ENCODE measurements around the gene MCOLN1. TPM values are rescaled to one million over a fixed set of nuclear protein-coding genes. Genes with fewer than 3 reads are reported as not detected.

The MCOLN1 gene
- total RNA-seq, 4 donors from 2014 or later: 24.5 to 41.1 (median 31.9) TPM

DNA sequence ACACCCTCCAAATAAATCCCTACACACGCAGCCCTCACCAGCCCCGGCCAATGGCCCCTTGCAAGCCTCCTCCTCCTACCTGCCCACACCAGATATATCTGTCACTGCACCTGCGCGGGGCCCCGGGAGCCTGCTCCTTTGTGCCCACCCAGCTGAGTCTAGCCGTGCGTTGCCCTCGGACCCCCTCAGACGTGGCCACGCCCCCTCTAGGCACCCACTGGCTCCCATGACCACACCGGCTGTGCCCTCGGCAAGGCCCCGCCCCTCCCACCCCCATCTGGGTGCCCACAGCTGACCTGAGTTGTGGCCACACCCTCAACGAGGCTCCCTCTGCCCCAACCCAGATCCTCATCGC, 6.8 kb downstream of the MCOLN1 start:
- DNase-seq (ENCODE audit: low spot score) (no peak), ATAC-seq (ENCODE audit: low FRiP score) (no peak)
- TF ChIP-seq, protein P1, sequence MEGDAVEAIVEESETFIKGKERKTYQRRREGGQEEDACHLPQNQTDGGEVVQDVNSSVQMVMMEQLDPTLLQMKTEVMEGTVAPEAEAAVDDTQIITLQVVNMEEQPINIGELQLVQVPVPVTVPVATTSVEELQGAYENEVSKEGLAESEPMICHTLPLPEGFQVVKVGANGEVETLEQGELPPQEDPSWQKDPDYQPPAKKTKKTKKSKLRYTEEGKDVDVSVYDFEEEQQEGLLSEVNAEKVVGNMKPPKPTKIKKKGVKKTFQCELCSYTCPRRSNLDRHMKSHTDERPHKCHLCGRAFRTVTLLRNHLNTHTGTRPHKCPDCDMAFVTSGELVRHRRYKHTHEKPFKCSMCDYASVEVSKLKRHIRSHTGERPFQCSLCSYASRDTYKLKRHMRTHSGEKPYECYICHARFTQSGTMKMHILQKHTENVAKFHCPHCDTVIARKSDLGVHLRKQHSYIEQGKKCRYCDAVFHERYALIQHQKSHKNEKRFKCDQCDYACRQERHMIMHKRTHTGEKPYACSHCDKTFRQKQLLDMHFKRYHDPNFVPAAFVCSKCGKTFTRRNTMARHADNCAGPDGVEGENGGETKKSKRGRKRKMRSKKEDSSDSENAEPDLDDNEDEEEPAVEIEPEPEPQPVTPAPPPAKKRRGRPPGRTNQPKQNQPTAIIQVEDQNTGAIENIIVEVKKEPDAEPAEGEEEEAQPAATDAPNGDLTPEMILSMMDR (IDR thresholded peaks at IDR 0.05): no peak

DNA sequence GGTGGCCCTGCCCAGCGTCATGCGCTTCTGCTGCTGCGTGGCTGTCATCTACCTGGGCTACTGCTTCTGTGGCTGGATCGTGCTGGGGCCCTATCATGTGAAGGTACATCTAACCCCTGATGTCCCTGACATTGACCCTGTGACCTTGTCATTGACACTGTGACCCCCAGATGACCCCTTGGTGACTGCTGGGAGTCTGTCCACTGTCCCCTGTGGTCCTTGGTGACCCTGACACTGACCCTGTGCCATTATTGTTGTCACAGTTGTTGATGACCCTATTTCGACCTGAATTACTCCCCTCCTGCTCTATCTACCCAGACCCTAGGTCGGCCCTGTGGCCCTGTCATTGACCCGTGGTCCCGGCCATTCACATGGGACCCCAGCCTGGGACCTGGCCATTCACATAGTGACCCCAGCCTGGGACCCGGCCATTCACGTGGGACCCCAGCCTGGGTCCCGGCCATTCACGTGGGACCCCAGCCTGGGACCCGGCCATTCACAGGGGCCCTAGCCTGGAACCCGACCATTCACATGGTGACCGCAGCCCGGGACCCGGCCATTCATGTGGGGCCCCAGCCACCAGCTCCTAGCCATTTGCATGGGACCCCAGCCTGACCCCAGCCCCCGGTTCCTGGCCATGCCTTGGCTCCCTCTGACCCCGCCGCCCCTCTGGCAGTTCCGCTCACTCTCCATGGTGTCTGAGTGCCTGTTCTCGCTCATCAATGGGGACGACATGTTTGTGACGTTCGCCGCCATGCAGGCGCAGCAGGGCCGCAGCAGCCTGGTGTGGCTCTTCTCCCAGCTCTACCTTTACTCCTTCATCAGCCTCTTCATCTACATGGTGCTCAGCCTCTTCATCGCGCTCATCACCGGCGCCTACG, 7.4 kb downstream of the MCOLN1 start:
- TF ChIP-seq, protein P1 (IDR thresholded peaks at IDR 0.05): no peak
- ATAC-seq (ENCODE audit: low FRiP score): no peak
- DNase-seq (ENCODE audit: low spot score): no peak

- ATAC-seq (ENCODE audit: low FRiP score) (peak; percentile 23), DNase-seq (ENCODE audit: low spot score) (no peak)
- TF ChIP-seq, protein P1 (IDR thresholded peaks at IDR 0.05): no peak
Observed at GRCh38 chr19:7533281-7533885, 11.0 kb downstream of the MCOLN1 start.

DNA sequence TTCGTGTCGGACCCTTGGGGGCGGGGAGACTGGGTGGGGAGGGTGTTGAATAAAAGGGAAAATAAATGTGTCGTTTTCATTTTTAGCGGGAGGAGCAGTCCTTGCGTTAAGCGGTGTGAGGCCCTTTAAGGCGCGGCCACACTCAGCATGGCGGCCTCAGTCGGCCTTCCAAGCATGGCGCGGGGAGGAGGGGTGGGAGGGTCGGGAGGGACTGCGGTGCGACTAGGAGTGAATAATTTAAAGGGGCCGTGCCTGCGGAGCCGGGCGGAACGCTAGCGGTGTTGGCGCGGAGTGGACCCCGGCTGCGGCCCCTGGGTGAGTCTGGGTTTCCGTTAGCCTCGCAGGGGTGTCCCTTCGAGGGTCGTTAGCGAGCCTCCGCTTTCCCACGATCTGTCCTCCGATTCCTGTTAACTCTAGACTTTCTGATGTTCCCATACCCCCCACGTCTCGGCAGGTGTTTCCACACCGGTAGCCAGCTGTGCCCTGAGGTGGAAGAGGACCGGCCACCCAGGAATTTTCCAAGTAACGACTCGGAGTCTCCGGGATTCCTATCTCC, 11.6 kb downstream of the MCOLN1 start:
- no peak for DNase-seq (ENCODE audit: low spot score)

GRCh38 chr19:7534531-7535046, 12.2 kb downstream of the MCOLN1 start:
- DNase-seq (ENCODE audit: low spot score) (peak; percentile 48), ATAC-seq (ENCODE audit: low FRiP score) (peak; percentile 62)
- TF ChIP-seq, protein P1 (IDR thresholded peaks at IDR 0.05): no peak

More for the DNA sequence above, 11.6 kb downstream of the MCOLN1 start:
- TF ChIP-seq, protein P1 (IDR thresholded peaks at IDR 0.05): no peak
- ATAC-seq (ENCODE audit: low FRiP score): peak; percentile 75

DNA sequence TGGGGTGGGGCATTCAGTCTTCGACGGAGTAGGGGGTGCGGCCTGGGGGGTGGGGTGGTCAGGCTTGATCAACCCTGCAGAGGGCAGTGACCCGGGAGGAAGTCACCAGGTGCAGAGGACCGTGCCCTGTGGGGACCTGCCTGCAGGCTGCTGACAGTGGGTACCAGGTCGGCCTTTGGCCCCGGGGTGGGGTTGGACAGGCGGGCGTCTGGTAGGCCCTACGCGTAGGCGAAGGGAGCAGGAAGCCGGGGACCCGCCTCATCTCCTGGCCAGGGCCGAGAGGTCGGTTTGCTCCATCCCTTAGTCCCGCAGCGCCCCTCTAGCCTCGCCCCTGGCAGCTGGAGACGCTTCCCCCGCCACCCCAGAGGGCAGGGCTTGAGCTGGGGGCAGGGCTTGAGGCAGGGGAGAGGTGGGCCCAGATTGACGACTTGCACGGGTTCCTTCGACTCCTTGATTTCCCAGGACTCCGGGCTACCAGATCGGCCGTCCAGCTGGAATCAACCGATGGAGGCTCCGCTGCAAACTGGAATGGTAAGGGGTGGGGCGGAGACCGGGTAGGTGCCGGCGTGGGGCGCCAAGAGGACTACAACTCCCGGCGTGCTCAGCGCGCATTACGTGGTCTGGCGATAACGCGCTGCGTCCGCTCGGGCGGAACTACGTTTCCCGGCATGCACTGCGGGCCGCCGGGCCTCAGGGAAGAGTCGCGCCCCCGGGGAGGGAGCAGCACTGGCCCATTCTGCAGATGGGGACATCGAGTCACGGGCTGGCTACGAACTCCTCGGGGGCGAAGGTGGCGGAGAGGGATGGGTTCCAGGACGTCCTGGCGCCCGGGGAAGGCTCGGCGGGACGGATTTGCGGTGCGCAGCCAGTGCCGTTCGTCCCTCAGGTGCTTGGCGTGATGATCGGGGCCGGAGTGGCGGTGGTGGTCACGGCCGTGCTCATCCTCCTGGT, 12.9 kb downstream of the MCOLN1 start, which contains the start of gene PNPLA6:
Gene PNPLA6, plus strand, starts transcription at position 671 of the 951 bp plus-strand sequence. Its CDS starts 72 bp downstream, at position 743.
- TF ChIP-seq, protein P1 (IDR thresholded peaks at IDR 0.05): no peak
- DNase-seq (ENCODE audit: low spot score) (peak; percentile 89), ATAC-seq (ENCODE audit: low FRiP score) (peak; percentile 81)

Data from omental fat pad (tissue), 4 donors.